Breast epithelium (tissue), 3 donors: ENCODE measurements around the gene RXRG.

Source experiments
- CTCF ChIP-seq, 3 donors: fragments of 450-650 bp; IDR thresholded peaks; one replicate each; pipeline ENCODE4 v1.5.1; 2016 to 2017; ENCODE audit warnings: antibody characterized with exemption in 3 of 3, mild to moderate bottlenecking in 3 of 3, moderate library complexity in 3 of 3
- POLR2AphosphoS5 ChIP-seq, 3 donors: sonication (generic); formaldehyde crosslinking; IDR thresholded peaks; one replicate each; pipeline ENCODE4 v1.6.1; 2017; ENCODE audit warnings: antibody characterized with exemption in 3 of 3

GRCh38 chr1:165485716-165486115, 40.8 kb upstream of the RXRG start:
- TF ChIP-seq CTCF (IDR thresholded peaks at IDR 0.05) (no peak), POLR2AphosphoS5 (IDR thresholded peaks at IDR 0.05) (no peak)
